Measurements from ENCODE around the gene CAMTA1. TPM values are rescaled to one million over a fixed set of nuclear protein-coding genes. Genes with fewer than 3 reads are reported as not detected.

Gene CAMTA1
- total RNA-seq, 1 experiment from 2014 or later, result 82.2 TPM

DNA sequence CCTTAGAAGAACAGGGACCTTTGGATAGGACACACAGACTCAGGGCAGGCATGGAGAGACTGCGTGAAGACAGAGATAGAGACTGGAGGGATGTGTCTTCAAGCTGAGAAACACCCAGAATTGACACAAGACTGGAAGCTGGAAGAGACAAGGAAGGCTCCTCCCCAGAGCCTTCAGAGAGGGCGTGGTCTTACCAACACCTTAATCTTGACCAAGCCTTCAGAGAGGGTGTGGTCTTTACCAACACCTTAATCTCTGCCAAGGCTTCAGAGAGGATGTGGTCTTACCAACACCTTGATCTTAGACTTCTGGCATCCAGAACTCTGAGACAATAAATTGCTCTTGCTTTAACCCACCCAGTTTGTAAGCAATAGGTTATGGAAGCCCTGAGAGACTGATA is 504.4 kb downstream of the CAMTA1 start:
- H3K27ac ChIP-seq (ENCODE audit: low read length), result no peak overlapping the region
- ChIA-PET CTCF (no interaction called here), POLR2A (no interaction called here)
- H3K4me3 ChIP-seq (ENCODE audit: low read depth in 2 of 2, low read length in 2 of 2), result no peak overlapping the region
- H3K9me3 ChIP-seq (ENCODE audit: control insufficient read depth, insufficient read depth, low read depth, low read length), result no peaks in the 10 kb centered on the region
- ATAC-seq (no peak), DNase-seq (ENCODE audit: low read depth, low spot score) (no peak)
- no TSS peak for BruUV-seq (replicated peaks)
- H3K27me3 ChIP-seq (ENCODE audit: control insufficient read depth, insufficient read depth, low read length), result no peaks in the 10 kb centered on the region
- no peak for TF ChIP-seq POLR2AphosphoS5 (IDR thresholded peaks at IDR 0.05; ENCODE audit: low read depth, low read length)
- TF ChIP-seq, protein P1, sequence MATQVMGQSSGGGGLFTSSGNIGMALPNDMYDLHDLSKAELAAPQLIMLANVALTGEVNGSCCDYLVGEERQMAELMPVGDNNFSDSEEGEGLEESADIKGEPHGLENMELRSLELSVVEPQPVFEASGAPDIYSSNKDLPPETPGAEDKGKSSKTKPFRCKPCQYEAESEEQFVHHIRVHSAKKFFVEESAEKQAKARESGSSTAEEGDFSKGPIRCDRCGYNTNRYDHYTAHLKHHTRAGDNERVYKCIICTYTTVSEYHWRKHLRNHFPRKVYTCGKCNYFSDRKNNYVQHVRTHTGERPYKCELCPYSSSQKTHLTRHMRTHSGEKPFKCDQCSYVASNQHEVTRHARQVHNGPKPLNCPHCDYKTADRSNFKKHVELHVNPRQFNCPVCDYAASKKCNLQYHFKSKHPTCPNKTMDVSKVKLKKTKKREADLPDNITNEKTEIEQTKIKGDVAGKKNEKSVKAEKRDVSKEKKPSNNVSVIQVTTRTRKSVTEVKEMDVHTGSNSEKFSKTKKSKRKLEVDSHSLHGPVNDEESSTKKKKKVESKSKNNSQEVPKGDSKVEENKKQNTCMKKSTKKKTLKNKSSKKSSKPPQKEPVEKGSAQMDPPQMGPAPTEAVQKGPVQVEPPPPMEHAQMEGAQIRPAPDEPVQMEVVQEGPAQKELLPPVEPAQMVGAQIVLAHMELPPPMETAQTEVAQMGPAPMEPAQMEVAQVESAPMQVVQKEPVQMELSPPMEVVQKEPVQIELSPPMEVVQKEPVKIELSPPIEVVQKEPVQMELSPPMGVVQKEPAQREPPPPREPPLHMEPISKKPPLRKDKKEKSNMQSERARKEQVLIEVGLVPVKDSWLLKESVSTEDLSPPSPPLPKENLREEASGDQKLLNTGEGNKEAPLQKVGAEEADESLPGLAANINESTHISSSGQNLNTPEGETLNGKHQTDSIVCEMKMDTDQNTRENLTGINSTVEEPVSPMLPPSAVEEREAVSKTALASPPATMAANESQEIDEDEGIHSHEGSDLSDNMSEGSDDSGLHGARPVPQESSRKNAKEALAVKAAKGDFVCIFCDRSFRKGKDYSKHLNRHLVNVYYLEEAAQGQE (IDR thresholded peaks at IDR 0.05; ENCODE audit: insufficient read depth in 1 of 2, low read depth in 2 of 2, low read length in 1 of 2), result no peak
- no peak for TF ChIP-seq SIN3A (IDR thresholded peaks at IDR 0.05; ENCODE audit: borderline replicate concordance, insufficient read depth, low read depth, low read length)
- TF ChIP-seq, protein P2, sequence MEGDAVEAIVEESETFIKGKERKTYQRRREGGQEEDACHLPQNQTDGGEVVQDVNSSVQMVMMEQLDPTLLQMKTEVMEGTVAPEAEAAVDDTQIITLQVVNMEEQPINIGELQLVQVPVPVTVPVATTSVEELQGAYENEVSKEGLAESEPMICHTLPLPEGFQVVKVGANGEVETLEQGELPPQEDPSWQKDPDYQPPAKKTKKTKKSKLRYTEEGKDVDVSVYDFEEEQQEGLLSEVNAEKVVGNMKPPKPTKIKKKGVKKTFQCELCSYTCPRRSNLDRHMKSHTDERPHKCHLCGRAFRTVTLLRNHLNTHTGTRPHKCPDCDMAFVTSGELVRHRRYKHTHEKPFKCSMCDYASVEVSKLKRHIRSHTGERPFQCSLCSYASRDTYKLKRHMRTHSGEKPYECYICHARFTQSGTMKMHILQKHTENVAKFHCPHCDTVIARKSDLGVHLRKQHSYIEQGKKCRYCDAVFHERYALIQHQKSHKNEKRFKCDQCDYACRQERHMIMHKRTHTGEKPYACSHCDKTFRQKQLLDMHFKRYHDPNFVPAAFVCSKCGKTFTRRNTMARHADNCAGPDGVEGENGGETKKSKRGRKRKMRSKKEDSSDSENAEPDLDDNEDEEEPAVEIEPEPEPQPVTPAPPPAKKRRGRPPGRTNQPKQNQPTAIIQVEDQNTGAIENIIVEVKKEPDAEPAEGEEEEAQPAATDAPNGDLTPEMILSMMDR (IDR thresholded peaks at IDR 0.05), result no peak
- TF ChIP-seq TCF7L2 (IDR thresholded peaks at IDR 0.05; ENCODE audit: low read depth, low read length), result no peak
- H3K36me3 ChIP-seq (ENCODE audit: control insufficient read depth, insufficient read depth, low read length), result no peaks in the 10 kb centered on the region
- H3K4me1 ChIP-seq (ENCODE audit: control insufficient read depth, insufficient read depth, low read length), result no peaks in the 10 kb centered on the region
- in situ Hi-C loops (cut with HindIII; ENCODE audit: low pct_unique_long_range_greater_than_20kb, low sequenced_read_pairs), result no loop called here
- intact Hi-C loops (cut with micrococcal nuclease; ENCODE audit: unreplicated experiment), result no loop called here

DNA sequence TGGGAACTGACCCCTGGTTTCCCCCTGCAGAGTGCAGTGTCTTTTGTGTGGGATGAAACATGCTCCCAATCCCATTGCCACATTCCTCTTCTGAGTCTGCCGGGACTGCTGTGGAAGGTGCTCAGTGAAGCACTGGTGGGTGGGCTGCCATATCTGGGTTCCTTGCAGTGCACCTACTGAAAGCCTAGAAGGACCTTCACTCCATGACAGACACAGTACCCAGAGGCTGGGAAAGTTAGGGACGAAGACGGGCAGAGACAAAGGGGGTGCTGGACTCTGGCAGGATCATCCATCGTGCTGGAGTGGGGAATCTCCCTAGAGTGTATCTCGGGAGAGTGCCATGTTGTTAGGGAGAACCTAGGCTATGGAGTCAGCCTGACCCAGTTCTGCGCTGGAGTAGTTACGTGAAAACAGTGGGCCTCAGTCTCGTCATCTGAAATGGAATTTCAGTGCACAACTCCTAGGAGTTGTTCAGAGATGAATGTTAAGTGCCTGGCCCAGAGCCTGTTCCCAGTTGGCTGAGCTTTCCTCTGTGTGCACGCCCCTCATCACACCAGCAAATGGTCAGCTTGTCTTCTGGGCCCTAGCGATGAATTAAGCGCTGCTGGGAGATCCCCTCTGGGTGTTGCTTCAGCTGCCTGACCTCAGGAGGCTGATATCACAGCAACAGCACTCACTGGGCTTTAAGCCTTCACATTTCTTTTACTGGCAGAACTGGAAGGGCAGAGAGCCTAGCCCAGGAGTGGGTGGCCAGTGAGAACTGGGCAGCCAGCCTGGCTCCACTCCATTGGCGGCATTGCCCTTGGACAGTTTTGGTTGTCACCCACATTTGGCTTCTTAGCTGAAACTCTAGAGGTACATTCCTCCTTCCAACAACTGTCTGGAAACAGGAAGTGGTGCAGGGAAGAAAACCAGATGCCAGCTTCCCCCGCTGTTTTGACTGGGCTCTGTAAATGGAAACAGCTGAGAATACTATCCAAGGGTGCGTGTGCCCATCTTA is 506.0 kb downstream of the CAMTA1 start:
- CTCF ChIA-PET, result no interaction called here
- H3K4me1 ChIP-seq (ENCODE audit: control insufficient read depth, insufficient read depth, low read length), result no peaks in the 10 kb centered on the region
- no peak overlapping the region for H3K27ac ChIP-seq (ENCODE audit: low read length)
- intact Hi-C loops (cut with micrococcal nuclease; ENCODE audit: unreplicated experiment), result no loop called here
- ATAC-seq (no peak), DNase-seq (ENCODE audit: low read depth, low spot score) (no peak)
- H3K27me3 ChIP-seq (ENCODE audit: control insufficient read depth, insufficient read depth, low read length), result no peaks in the 10 kb centered on the region
- TF ChIP-seq SIN3A (IDR thresholded peaks at IDR 0.05; ENCODE audit: borderline replicate concordance, insufficient read depth, low read depth, low read length) (no peak), POLR2AphosphoS5 (IDR thresholded peaks at IDR 0.05; ENCODE audit: low read depth, low read length) (no peak), TCF7L2 (IDR thresholded peaks at IDR 0.05; ENCODE audit: low read depth, low read length) (no peak)
- TF ChIP-seq, protein P2 (IDR thresholded peaks at IDR 0.05), result no peak
- TF ChIP-seq, protein P1 (IDR thresholded peaks at IDR 0.05; ENCODE audit: insufficient read depth in 1 of 2, low read depth in 2 of 2, low read length in 1 of 2), result no peak
- POLR2A ChIA-PET, result no interaction called here
- H3K9me3 ChIP-seq (ENCODE audit: control insufficient read depth, insufficient read depth, low read depth, low read length), result peaks cover under 1% of the 10 kb centered on the region; the same call in 1 of the 2 replicates
- BruUV-seq (replicated peaks), result no TSS peak
- no peaks in the 10 kb centered on the region for H3K36me3 ChIP-seq (ENCODE audit: control insufficient read depth, insufficient read depth, low read length)
- in situ Hi-C loops (cut with HindIII; ENCODE audit: low pct_unique_long_range_greater_than_20kb, low sequenced_read_pairs), result no loop called here
- H3K4me3 ChIP-seq (ENCODE audit: low read depth in 2 of 2, low read length in 2 of 2), result no peak overlapping the region
